Inflammatory macrophage (primary cell): ENCODE results near the gene CYP21A2.
"Not testable (repeated sequence)": the region's sequence is repeated elsewhere in the genome, so short reads cannot be mapped to it uniquely, and the experiment has no call there.

Experiments used
- DNase-seq, 2 donors: peaks; one replicate each; pipeline ENCODE4 v3.0.0-alpha.2; 2020 to 2022
- total RNA-seq, 18 experiments: gene quantifications; one replicate each; lab custom pipeline; 2026; ENCODE audit warnings: mixed read lengths in 6 of 18, inconsistent platforms in 2 of 18; lab: John Stamatoyannopoulos, UW

CYP21A2 gene
- total RNA-seq = 0 to 0.43 (median 0) reads per million in 18 experiments

DNA sequence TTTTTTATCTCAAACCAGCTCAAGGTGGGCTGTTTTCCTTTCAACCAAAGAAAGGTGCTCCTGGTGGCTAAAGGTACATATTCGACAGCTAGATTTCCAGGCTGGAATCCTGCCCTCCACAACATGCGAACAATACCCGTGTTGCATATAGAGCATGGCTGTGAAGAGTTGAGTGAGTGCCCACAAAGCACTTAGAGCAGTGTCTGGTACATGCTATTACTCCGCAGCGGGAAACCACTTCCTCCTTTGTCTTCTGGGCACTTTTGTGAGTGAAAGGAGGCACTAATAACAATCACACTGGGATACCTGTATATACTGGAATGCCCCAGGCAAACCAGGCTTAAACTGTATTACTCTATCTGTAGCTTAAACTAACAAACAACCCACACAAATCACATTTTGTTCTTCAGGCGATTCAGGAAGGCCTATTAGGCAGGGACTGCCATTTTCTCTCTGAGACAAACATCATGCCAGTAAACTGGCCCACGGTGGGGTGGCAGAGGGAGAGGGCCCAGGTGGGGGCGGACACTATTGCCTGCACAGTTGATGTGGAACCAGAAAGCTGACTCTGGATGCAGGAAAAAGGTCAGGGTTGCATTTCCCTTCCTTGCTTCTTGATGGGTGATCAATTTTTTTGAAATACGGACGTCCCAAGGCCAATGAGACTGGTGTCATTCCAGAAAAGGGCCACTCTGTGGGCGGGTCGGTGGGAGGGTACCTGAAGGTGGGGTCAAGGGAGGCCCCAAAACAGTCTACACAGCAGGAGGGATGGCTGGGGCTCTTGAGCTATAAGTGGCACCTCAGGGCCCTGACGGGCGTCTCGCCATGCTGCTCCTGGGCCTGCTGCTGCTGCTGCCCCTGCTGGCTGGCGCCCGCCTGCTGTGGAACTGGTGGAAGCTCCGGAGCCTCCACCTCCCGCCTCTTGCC, at the start of gene CYP21A2:
Gene CYP21A2 (plus strand): TSS at position 818 of the 927 bp plus-strand sequence. CDS start 8 bp downstream, at position 826.
- not testable (repeated sequence) for DNase-seq

DNA sequence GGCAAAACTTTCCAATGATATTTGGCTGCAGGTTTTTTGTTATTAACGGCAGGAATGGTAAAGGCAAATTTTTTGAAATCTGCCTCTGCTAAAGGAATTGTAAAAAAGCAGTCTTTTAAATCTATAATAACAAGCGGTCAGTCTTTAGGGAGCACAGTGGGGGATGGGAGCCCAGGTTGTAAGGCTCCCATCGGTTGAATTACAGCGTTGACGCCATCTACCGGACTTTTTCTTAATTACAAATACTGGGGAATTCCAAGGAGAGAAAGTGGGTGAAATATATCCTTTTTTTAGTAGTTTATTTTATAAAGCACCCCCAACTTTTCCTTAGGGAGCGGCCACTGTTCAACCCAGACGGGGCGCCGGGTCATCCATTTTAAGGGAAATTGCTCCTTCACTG, 48.9 kb upstream of the CYP21A2 start:
- not testable (repeated sequence) for DNase-seq

- not testable (repeated sequence) for DNase-seq
These were observed 43.8 kb upstream of the CYP21A2 start for GRCh38 chr6:31994421-31994820.

DNA sequence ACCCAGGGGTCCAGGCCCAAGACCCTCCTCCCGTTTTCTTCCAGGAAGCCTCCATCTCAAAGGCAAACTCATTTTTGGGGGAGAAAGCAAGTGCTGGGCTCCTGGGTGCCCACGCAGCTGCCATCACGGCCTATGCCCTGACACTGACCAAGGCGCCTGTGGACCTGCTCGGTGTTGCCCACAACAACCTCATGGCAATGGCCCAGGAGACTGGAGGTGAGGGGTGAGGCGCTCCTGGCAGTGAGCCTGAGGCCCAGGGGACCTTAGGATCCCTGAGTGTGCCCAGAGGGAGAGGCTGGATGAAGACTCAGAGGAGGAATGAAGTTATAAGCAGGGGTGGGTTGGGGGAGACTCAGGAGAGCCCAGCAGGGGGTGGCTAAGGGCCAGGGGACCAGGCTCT, 41.8 kb upstream of the CYP21A2 start:
- not testable (repeated sequence) for DNase-seq

DNA sequence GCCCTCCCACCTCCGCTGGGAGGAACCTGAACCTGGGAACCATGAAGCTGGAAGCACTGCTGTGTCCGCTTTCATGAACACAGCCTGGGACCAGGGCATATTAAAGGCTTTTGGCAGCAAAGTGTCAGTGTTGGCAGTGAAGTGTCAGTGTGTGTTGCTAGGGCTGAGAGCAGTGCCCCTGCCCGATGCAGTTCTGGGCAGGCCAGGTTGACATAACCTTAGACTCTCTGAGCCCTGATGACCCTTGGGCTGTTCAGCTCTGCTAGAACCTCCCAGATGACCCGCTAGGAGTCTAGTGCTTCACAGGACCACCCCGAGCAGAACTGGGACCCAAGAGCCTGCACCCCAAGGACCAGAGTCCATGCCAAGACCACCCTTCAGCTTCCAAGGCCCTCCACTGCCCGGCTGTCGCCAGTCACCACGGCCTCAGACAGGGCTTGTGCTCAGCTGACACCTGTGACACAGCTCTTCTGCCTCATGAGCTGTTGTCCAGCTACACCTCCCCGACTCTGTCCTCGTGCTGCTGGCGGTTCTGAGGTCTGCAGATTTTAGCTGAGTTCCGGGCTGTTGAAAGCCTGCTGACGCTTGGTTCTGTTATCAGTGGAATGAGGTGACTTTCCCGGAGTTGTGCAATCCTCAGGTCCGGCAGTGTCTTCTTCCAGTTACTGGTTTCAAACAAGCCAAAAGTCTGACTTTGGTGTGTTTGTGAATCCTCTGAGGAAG, 35.5 kb upstream of the CYP21A2 start:
- DNase-seq = not testable (repeated sequence)

DNA sequence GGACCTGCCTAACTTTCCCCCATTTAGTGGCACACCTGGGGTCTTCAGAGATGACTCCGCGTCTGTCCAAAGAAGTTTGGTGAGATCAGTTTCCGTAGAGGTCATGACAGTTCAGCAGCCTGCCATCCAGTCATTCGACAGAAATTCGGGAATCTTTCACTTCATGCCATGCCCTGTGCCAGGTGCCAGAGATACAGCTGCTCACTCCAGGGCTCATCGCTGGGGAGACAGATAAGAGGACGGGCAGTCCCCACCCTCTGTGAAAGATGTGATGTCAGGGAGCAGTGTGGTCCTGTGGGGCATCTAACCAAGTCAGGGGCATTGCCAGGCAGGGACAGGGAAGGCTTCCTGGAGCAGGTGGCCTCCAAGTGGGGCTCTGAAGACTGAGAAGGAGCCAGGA, 34.9 kb upstream of the CYP21A2 start:
- DNase-seq = not testable (repeated sequence)

DNA sequence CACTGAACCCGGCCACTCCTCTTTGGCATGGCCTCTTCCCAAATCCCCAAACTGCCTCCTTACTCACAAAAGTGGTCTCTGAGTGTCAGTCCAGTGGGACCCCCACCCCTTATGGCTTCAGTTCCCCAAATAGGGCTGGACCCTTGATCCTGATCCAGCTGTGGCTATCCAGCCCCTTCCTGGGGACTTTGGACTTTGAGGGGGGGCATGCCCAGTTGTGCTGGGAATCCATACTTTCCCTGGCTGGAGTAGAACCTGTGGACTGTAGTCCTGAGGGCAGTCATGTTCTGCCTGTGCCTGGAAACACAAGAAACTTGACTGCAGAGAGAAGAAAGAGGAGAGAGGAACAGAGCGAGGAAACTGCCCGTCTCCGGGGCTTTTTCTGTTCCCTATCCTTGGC, 33.8 kb upstream of the CYP21A2 start:
- not testable (repeated sequence) for DNase-seq

GRCh38 chr6:32004864-32005537, 33.2 kb upstream of the CYP21A2 start:
- not testable (repeated sequence) for DNase-seq

GRCh38 chr6:32005538-32005880, 32.7 kb upstream of the CYP21A2 start:
- DNase-seq = not testable (repeated sequence)

DNA sequence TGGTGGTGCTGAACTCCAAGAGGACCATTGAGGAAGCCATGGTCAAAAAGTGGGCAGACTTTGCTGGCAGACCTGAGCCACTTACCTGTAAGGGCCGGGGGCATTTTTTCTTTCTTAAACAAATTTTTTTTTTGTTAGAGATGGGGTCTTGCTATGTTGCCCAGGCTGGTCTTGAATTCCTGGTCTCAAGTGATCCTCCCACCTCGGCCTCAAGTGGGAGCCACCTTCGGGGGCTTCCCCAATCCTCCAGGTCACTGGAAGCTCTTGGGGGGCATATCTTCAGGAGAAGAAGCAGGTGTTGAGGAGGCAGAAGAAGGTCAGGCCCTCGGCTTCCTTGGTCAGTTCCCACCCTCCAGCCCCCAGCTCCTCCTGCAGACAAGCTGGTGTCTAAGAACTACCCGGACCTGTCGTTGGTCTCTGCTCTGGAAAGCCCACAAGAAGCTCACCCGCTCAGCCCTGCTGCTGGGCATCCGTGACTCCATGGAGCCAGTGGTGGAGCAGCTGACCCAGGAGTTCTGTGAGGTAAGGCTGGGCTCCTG, 32.2 kb upstream of the CYP21A2 start:
- DNase-seq = not testable (repeated sequence)

GRCh38 chr6:32007086-32007485, 31.1 kb upstream of the CYP21A2 start:
- not testable (repeated sequence) for DNase-seq

- not testable (repeated sequence) for DNase-seq
These were observed 30.2 kb upstream of the CYP21A2 start for GRCh38 chr6:32008037-32008436.

DNA sequence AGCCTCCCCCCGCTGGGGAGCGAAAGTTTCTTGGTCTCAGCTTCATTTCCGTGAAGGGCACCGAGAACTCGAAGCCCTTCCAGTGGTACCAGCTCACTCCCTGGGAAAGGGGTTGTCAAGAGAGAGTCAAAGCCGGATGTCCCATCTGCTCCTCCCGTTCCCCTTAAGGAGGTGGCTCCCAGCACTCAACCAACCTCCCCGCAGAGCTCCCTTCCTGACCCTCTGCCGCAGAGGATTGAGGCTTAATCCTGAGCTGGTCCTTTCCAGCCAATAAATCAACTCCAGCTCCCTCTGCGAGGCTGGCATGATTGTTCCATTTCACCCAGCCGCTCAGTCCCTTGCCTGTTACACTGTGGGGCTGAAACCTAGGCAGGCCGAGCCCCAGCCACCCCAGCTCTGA, 29.6 kb upstream of the CYP21A2 start:
- not testable (repeated sequence) for DNase-seq

DNA sequence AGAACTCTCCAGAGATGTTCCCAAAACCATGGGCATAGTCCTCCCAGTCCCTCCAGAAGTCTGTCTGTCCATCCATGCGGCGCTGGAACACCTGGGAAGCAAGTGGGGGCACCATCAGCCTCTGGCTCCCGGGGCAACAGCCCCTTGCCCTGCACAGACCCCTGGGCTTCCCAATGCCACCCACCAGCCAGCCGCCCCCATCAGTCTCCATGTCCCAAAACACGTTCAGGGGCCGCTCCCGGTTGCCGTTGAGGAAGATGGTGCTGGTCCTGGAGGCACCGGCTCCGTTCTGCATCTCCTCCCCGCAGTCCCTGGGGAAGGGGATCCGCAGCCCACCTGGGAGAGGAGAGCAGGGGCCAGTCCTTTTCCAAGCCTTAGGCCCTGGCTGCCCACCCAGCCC, 28.7 kb upstream of the CYP21A2 start:
- not testable (repeated sequence) for DNase-seq

- DNase-seq = not testable (repeated sequence)
These were observed 27.2 kb upstream of the CYP21A2 start for GRCh38 chr6:32010856-32011530.

DNA sequence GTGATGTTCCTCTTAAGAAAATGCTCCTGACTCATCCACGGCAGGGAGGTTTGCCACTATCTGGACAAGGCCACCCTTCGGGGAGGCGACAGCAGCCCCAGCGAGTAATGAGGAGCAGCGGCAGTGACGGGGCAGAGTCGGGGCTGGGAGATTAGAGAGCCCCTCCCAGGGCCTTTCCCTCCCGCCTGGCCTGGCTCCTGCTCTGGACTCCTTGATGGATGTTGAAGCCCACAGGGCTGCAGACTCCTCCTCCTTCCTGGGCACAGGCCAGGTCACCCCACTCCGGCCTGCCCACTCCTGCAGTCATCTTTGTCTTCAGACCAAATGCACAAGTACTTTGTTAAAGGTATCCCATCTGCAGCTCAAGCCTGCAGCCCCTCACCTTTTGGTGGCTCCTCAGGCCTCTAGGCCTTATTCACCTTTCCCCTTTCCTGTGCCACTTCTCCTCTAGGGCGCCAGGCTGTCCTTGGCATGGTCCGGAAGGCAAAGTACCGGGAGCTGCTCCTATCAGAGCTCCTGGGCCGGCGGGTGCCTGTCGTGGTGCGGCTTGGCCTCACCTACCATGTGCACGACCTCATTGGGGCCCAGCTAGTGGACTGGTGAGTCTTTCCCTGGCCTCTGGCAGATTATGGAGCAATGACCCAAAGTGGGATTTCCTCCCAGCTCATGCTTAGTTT, 25.1 kb upstream of the CYP21A2 start:
- peak in 1 of 2 donors; percentile 1 for DNase-seq

GRCh38 chr6:32013738-32014137, 24.5 kb upstream of the CYP21A2 start:
- DNase-seq = not testable (repeated sequence)

DNA sequence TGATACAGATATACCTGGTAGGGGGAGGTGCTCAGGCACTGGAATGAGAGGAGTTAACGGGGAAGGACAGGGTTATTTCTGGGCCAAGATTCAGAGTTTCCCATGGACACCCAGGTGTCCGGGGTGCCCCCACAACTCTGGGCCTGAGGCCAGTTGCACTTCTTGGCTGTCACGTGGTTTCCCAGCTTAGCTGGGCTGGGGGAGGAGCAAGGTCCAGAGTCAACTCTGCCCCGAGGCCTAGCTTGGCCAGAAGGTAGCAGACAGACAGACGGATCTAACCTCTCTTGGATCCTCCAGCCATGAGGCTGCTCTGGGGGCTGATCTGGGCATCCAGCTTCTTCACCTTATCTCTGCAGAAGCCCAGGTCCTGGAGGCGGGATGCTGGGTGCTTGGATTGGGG, 23.7 kb upstream of the CYP21A2 start, which contains the start of gene C4B:
Gene C4B (plus strand): TSS at position 249 of the 400 bp plus-strand sequence. CDS start 51 bp downstream, at position 300.
- not testable (repeated sequence) for DNase-seq

DNA sequence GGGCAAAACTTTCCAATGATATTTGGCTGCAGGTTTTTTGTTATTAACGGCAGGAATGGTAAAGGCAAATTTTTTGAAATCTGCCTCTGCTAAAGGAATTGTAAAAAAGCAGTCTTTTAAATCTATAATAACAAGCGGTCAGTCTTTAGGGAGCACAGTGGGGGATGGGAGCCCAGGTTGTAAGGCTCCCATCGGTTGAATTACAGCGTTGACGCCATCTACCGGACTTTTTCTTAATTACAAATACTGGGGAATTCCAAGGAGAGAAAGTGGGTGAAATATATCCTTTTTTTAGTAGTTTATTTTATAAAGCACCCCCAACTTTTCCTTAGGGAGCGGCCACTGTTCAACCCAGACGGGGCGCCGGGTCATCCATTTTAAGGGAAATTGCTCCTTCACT, 16.1 kb upstream of the CYP21A2 start:
- not testable (repeated sequence) for DNase-seq

DNA sequence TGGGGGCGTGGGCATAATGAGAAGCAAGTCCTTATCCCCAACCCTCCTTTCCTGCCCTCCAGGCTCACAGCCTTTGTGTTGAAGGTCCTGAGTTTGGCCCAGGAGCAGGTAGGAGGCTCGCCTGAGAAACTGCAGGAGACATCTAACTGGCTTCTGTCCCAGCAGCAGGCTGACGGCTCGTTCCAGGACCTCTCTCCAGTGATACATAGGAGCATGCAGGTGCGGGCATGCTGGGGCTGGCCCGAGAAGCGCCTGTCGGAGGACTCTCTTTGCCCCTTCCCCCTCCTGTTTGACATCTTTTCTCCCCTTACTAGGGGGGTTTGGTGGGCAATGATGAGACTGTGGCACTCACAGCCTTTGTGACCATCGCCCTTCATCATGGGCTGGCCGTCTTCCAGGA, 9.6 kb upstream of the CYP21A2 start:
- not testable (repeated sequence) for DNase-seq

DNA sequence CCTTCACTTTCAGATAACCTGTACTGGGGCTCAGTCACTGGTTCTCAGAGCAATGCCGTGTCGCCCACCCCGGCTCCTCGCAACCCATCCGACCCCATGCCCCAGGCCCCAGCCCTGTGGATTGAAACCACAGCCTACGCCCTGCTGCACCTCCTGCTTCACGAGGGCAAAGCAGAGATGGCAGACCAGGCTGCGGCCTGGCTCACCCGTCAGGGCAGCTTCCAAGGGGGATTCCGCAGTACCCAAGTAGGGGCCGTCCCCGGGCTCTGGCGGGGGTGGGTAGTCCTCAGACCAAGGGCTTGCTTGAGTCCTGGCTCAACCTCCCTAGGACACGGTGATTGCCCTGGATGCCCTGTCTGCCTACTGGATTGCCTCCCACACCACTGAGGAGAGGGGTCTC, 8.7 kb upstream of the CYP21A2 start:
- DNase-seq = not testable (repeated sequence)
